ENCODE results near the gene KRTAP10-3.

Gene KRTAP10-3

DNA sequence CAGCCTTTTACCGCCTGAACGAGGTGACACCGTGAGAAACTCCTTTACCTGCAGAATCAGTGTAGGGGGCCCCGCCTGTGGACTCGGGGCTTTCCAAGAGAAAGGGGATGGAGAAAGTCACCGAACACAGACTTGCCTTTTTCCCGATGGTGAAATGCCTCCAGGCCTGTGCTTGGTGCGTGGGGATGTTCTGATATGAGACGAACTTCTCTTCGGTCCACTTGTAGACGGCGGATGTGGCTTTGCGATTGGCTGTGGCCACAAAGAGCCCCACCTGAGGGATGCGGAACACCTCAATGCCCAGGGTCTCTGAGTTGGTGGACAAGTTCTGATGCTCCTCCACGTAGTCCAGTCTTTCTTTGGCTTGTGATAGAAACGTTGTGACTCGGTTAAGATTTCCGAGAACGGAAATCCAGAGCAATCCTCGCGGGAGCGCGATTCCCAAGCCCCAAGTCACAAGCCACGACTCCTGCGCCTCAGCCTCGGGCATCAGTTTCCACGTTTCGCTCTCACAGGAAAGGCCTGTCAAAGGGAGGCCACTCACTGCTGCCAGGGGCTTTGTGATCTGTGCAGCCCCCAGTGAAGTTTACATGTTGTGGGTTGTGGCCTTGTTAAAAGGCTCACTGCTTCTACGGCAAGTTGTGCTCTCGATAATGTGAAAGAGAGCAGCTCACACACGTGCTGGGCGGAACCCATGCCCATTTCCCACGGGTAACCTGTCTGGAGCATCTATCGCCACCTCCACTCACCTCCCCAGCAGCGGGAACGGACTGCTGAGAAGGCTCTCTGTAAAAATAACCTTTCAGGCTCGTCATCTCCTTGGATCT lies 31.2 kb downstream of the KRTAP10-3 start:
- DNase-seq: no peak

DNA sequence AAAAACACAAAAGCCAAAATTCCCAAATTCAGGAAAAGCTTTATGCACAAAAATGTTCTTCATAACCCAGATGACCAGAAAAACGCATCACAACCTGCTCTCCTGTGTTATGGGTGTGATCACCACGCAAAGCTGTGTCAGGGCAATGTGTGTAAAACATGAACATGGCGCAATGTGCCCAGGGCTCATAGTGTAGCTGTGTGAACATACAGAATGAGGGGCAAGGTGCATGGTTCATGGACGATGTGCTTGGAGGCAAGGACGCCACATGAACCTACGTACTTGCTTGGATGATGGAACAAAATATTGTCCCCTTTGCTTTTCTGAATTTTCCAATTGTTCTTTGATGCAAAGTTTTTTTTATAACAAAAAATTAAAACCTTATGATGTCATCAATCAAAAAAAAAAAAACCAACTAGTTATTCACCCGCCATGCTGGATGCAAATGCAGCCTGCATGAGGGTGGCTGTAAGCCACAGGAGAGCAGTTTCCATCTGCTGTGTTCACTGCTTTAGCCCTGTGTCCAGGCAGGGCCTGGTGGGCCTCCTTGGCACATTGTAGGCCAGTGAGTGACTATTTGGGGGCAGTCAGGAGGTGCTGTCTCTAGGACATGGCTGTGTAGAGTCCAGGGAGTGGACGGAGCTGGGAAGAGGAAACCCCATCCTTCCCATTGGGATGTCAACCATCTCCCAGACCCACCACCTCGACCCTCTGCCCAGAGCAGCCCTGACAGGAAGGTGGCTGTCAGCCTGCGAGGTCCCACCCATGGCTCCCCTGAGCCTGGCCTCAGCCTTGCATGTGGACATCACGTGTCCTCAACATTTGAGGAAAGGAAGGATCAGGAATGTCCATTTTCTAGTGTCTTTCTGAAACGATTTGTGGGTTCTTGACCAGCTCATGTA lies 32.2 kb downstream of the KRTAP10-3 start:
- DNase-seq: no peak

DNA sequence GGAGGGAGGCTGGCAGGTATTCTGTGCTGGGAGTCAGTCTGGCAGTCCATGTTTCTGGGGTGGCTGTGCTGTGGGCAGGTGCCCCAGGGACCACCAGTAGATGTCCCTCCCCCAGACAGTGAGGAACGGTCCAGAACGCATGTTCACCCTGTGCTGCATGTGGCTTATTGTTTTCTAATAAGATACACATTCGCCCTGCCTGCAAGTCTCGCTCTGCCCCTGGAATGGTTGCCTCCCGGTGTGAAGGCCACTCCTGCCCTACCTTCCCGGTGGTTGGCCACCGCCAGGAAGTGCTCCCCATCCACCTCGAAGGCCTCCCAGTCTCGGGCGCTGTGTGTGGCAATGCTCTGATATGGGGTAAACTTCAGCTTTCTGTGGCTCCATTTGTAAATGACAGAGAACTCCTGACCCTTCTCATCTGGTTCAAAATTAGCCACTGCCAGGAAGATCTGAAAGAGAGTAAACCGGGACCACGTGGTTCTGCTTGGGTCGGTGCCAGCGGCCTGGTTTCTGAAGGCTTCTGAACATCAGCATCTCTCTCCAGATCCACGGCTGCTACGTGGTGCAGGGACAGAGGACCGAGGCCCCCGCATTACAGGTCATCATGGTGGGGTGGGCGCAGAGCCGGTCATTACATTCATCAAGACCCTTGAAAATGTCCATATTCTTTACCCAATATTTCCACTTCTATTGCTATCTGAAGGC lies 33.1 kb downstream of the KRTAP10-3 start:
- no peak for DNase-seq

DNA sequence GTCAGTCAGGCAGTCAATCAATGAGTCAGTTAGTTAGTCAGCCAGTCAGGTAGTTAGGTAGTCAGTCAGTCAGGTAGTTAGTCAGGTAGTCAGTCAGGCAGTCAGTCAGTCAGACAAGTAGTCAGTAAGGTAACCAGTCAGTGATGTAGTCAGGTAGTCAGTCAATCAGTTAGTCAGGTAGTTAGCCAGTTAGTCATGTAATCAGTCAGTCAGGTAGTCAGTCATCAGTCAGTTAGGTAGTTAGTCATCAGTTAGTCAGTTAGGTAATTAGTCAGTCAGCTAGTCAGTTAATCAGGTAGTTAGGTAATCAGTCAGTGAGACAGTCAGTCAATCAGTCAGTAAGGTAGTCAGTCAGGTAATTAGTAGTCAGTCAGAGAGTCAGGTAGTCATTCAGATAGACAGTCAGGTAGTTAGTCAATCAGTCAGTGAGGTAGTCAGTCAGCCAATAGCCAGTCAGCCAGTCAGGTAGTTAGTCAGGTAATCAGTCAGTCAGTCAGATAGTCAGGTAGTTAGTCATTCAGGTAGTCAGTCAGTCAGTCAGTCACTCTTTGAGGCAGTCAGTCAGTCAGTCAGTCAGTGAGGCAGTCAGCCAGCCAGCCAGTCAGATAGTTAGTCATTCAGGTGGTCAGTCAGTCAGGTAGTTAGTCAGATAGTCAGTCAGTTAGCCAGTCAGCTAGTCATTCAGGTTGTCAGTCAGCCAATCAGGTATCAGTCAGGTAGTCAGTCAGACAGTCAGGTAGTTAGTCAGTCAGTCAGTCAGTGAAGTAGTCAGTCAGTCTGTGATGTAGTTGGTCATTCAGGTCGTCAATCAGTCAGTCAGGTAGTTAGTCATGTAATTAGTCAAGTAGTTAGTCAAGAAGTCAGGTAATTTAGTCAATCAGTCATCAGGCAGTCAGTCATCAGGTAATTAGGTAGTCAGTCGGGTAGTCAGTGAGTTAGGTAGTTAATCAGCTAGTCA lies 33.9 kb downstream of the KRTAP10-3 start:
- no peak for DNase-seq

DNA sequence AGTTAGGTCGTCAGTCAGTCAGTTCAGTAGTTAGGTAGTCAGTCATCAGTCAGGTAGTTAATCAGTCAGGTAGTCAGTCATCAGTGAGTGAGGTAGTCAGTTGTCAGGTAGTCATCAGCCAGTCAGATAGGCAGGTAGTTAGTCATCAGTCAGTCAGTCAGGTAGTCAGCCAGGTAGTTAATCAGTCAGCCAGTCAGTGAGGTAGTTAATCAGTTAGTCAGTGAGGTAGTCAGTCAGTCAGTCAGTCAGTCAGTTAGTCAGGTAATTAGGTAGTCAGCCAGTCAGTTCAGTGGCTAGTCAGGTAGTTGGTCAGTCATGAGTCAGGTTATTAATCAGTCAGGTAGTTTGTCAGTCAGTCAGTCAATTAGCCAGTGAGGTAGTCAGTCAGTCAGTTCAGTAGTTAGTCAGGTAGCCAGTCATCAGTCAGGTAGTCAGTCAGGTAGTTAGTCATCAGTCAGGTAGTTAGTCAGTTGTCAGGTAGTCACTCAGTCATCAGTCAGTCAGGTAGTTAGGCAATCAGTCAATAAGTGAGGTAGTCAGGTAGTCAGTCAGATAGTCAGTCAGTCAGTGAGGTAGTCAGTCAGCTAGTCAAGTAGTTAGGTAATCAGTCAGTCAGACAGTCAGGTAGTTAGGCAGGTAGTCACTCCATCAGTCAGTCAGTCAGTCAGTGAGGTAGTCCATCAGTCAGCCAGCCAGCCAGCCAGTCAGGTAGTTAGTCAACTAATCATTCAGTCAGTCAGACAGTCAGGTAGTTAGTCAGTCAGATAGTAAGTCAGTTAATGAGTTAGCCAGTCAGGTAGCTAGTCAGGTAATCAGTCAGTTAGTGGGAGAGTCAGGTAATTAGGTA lies 34.8 kb downstream of the KRTAP10-3 start:
- no peak for DNase-seq

DNA sequence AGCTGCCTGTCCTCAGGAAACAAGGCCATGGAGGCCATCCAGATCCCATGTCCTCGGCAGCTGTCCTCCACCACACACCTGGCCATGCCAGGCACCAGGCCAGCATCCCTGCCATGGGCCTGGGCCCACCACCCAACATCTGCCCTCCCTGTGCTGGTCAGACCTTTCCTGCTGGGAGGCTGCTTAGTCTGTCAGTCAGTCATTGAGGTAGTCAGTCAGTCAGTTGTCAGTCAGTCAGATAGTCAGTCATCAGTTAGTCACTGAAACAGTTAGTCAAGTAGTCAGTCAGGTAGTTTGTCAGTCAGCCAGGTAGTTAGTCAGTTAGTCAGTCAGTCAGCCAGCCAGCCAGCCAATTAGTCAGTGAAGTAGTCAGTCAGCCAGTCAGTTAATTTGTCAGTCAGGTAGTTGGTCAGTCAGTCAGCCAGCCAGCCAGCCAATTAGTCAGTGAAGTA lies 35.8 kb downstream of the KRTAP10-3 start:
- DNase-seq: no peak

DNA sequence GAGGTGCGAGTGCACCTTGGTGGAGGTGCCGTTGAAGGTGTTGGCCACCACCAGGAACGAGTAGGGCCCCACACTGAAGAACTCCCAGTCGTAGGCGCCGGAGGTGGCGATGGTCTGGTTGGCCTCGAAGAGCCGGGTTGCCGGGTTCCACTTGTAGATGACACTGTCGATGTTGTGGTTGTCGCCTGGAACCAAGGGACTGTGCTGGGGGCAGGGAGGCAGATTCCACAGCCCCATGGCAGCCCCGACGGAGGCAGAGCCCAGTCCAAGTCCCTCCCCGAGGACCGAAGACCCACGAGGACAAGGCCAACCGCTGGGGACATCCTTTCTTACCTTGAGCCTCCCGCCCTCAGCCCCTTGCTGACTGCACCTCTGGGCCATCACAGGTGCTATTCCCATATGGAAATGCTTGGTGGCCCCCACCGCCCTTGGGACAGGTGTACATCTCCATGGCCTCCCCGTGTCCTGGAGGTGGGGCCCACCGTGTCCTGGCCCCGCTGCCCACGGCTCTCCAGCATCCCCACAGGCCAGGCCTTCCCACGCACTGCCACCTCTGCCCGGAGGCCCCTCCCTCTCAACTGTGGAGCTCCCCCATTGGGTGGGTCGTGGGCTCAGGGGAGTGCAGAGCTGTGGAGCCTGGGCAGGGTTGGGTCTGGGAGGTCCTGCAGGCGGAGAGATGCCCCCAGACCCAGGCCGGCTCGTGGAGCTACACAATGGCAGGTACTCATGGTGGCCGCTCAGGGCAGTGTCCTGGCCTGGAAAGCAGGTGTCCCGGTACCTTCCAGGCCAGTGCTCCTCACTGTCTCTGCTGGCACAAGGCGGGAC lies 36.5 kb downstream of the KRTAP10-3 start:
- DNase-seq: no peak

DNA sequence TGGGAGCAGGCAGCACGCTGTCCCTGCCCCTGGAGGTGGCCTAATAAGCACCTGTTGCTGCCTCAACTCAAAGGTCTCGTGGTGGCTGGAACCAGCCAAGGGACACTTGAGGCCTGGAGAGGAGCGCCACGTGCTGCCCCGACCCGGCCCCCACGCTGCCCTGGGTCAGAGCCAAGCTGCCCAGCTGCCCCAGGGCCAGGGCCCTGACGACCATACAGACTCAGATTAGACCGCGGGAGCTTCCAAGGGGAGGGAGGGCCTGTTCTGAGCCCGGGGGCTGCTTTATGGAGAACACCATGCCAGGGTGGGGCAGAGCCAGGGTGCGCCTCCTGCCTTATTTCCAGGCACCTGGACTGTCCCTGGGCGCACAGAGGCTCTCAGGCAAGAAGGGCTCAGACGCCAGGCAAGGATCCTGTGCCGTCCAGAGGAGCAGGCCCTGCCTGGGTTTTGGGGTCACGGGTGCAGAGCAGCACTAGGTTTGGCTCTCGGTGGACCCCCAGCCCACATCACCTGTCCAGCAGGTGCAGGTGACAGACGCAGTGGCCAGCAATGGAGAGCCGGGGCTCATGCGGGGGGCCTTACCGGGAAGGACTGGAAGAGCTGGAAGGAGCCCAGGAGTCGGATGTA lies 37.2 kb downstream of the KRTAP10-3 start:
- no peak for DNase-seq

DNA sequence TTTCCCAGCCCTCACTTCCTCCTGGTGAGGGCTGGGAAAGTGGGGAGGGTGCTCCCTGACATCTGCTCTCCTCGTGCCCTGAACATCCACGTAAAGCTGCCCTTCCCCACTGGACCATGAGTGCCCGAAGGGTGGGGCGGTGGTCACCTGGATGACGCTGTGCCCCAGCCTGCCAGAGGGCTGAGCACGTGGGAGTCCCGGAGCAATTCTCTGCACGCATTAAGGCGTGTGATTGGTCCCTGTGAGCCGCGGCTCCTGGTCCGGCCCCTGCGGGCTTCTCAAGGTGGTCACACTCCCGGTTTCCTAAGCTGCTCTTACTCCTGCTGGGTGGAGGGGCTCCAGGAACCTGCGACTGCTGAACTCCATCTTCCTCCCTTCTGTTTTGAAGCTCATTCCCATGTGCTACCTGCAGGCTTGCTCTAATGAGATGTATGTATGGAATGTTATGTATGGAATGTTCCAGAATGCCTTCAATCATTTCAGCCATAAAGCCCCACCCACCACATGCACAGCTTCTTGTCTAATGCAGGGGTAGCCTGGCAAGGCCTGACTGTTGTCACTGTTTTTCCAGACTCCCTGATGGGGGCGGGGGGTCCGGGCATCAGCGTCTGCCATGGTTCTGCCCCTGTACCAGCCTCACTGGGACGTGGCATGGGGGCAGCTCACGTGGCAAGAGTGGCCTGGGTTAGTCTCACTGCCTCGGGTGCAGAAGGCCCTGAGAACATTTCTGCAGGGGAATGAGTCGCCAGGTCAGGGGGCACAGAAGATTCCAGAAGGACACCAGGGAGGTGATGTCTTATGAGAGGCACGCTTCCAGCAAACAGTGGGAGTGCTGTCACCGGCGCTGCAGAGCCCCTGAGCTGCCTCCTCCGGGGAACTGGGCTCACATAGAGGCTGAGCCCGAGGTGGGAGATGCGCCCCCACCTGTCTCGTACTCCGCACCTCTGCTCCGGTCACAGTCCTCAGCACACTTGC lies 38.0 kb downstream of the KRTAP10-3 start:
- no peak for DNase-seq

DNA sequence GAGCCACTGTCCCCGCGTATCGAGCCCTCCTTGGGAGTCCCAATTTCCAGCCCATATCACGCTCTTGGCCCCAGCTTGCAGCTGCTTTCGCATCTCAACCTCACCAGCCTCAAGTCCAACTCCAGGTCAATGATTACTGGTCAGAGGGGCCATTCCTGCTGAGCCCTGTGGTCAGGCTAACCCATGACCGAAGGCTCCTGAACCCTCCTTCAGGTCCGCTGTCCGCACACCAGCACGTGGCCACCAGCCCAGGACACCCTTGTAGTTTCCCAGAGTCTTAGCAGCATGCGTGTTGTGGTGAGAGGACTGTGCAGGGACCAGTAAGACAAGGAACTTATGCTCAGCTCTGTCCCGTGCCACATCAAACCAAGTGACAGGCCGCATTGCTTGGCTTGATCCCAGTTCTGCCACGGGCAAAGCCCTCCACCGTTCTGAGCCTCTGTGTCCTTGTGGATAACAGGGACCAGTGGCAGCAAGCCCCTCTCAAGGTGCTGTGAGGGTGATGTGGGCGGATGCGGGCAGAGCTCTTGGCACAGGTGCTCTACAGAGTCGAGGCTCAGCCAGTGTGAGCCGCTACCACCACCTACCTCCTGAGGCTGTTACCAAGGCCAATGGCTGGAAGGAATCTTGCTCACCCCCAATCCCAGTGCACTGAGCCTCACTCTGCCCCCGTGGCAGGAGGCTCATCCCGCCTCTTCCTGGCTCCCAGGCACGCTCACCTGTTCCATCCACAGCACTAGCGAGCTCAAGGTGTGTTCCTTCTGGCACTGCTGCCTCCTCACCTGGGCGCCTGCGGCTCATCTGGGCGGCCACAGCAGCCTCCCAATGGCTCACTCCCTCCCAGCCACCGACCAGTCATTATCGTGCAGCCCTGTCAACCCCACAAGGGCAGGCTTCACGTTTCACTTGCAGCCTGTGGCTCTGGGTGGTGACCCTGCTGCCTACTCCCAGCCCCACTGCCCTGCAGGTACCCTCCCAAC lies 39.0 kb downstream of the KRTAP10-3 start:
- DNase-seq: no peak

DNA sequence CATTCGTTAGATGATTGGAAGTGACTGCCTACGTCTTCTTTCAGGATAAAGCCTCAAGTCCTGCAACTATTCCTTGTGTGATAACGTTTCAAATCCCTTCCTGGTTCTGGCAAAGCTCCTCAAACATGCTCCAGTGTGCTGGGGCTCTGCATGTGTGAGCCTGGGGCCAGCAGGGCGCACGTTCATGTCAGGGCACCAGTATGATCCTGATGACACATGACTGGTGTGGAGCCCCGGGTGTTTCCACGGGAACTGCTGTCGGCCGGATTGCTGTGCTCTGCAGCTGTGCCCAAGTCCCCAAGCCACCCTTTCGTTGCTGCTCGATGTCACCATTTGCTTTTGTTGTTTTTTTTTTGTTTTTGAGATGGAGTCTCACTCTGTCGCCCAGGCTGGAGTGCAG lies 39.9 kb downstream of the KRTAP10-3 start:
- DNase-seq: no peak

DNA sequence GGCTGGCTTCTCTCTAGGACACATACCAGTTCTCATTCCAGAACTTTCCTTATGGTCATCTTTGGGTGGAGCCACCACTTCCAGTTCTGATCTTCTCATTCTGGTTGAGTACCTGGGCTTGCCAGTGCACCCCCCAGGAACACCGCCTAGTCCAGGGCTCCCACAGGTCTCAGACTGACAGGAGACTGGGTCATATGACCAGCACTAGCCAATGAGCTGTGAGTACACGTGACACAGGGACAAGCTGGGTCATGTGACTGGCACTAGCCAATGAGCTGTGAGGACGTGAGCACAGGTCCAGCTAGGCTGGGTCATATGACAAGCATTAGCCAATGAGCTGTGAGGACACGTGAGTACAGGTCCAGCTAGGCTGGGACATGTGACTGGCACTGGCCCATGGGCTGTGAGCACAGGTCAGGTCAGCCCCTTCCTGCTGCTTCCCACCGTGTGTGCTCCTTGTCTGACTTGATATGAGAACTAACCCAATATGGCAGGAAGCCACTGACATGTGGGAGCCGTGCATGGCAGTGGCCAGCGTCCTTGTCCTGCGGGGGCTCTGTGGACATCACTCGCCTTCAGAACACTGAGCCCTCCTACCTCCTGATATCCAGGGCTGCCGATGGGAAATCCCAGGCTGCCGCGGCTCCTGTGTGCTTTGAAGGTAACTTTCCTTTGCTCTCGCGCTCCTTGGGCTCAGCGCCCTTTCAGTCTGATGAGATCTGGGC lies 41.3 kb downstream of the KRTAP10-3 start:
- no peak for DNase-seq

DNA sequence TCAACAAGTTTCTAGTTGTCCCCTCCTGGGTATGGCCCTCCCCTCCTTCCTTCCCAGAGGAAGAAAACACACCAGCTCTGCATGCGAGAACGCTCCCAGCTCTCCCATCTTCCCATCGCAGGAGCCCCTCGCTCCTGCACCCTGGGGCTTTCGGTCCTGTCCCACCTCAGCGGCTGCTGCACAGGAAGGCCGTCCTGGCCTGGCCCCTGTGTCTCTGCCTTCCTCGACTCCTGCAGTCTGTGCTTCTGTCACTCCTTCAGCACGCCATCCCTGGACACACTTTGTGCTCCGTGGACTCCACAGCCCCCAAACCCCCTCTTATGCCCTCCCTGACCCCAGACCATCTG lies 41.8 kb downstream of the KRTAP10-3 start:
- DNase-seq: no peak

DNA sequence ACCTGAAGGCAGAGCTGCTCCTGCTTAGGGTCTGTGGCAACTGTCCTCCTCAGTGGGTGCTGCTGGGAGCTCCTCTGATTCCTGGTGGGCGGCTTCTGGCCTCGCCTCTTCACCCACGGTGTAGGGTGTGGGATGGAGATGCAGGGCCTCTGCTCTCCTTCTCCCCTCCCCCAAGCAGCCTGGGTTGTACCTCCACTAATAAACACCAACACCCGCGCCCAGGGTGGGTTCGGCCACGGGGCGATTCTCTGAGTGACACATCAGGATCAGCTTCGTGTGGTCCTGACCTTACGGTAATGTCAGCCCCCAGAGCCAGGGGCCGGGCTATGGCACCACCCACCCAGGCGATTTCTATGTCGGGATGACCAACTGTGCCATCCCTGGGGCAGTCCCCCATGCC lies 42.3 kb downstream of the KRTAP10-3 start:
- DNase-seq: no peak

DNA sequence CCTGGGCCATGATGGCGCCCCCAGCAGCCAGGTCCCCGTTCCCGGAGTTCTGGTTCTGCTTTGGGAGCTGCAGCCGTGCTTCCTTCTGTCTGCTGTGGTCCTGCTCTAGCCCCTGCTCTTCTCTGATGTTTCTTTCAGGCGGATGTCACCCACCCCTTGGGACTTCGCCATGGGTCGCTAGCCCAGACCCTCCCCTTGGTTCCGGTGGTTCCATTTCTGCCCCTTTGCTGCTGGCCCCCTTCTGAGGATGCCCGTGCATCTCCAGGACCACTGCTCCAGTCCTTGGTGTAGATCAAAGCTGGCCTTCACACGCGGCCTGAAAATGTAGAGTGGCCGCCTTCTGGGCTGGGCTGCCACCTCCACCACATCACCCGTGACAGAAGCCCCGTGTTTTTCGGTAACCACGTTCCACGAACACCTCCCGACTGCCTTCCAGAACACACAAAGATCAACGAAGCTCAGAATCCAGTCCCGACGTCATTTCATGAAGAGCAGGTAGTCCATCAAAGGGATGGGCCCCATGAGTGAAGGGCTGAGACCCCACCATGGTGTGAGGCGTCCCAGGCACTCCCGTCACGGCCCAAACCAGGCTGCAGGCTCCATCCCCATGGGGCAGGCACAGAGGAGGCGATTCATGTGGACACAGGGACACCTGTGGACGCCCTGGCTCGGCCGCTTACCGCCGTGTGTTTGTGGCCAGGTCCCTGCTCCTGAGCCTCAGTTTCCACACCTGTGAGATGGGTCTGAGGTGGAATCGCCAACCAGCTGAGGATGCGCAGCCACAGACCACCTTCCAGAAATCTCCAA lies 43.0 kb downstream of the KRTAP10-3 start:
- no peak for DNase-seq

All from activated gamma-delta T cell treated with Interleukin-2 at 50 U/mL for 16 hours (primary cell).